DMS153 treated with DMSO at 0.1 percent for 48 hours (cell line): ENCODE data around the gene LITAFD.
"Not testable (repeated sequence)": the region's sequence is repeated elsewhere in the genome, so short reads cannot be mapped to it uniquely, and the experiment has no call there.

ENCODE experiments used
- DNase-seq: peaks from one replicate; lab custom pipeline; 2025; ENCODE audit not compliant: unreplicated experiment; lab: John Stamatoyannopoulos, UW

Gene LITAFD

GRCh38 chr16:8855972-8856371 is 26.2 kb upstream of the LITAFD start:
- DNase-seq: no peak

DNA sequence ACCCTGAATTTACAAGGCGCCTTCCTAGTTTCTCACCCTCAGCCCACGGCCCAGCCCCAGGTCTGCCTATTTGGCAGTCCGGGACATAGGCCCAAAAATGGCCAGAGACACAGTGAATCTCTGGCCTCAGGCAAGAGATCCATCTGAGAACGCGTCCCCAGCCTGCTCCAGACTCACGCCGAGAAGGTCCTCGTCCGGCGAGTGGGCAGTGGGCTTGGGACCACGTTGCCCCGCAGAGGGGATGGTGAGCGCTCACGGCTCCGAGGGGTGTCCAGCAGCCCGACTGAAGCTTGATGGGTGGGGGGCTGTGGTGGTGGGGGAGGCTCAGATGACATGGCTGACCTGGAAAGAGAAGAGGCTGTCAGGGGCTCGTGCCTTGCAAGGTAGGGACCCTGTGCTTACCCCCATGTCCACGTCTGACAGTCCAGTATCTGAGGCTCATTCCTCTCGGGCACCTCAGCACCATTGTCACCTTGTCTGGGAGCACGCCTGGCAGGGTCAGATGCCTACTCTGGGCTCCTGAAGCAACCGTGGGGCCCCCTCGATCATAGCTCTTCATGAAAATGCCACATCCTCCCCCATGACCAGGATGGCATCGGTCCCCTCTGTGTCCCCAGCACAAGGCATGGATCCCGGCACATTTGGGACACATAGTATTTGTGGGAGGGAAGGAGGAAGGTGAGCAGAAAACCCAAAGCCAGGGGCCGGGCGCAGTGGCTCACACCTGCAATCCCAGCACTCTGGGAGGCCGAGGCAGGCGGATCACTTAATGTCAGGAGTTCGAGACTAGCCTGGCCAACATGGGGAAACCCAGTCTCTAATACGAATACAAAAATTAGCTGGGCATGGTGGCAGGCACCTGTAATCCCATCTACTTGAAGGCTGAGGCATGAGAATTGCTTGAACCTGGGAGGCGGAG is 22.9 kb upstream of the LITAFD start:
- no peak for DNase-seq

GRCh38 chr16:8859913-8860881 is 22.0 kb upstream of the LITAFD start:
- no peak for DNase-seq

DNA sequence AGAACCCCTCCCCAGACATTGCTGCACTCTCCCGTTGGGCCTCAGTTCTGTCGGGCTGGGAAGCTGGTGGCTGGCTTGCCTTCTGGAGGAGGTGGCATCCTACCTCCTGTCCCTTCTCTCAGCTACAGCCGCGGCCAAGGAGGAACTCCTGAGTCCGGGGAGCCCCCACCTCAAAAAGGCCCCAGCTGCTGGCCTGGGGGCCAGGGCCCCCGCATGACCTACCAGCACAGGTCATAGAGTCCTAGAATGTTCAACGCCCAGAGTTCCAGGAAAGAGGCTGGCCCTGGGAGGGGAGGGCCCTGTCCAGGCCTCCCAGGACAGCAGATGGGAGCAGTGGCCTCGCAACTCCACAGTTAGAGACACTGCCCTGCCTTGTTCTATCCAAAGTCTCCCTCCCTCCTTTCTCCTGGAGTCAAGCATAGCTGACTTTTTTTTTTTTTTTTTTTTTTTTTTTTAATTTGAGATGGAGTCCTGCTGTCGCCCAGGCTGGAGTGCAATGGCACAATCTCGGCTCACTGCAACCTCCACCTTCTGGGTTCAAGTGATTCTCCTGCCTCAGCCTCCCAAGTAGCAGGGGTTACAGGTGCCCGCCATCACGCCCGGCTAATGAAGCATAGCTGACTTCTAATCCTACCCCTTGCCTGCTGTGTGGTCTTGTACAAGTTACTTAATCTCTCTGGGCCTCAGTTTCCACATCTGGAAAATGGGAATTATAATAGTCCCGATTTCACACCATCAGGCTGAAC is 20.4 kb upstream of the LITAFD start:
- DNase-seq: no peak

GRCh38 chr16:8862309-8863130 is 19.6 kb upstream of the LITAFD start:
- no peak for DNase-seq

GRCh38 chr16:8863594-8864424 is 18.3 kb upstream of the LITAFD start:
- no peak for DNase-seq

- no peak for DNase-seq
Measured at GRCh38 chr16:8864480-8865110, 17.6 kb upstream of the LITAFD start.

GRCh38 chr16:8865145-8865882 is 16.8 kb upstream of the LITAFD start:
- DNase-seq: no peak

GRCh38 chr16:8866118-8866883 is 15.8 kb upstream of the LITAFD start:
- no peak for DNase-seq

- DNase-seq: no peak
Measured at GRCh38 chr16:8866884-8867215, 15.3 kb upstream of the LITAFD start.

- DNase-seq: no peak
Measured at GRCh38 chr16:8867216-8867931, 14.8 kb upstream of the LITAFD start.

DNA sequence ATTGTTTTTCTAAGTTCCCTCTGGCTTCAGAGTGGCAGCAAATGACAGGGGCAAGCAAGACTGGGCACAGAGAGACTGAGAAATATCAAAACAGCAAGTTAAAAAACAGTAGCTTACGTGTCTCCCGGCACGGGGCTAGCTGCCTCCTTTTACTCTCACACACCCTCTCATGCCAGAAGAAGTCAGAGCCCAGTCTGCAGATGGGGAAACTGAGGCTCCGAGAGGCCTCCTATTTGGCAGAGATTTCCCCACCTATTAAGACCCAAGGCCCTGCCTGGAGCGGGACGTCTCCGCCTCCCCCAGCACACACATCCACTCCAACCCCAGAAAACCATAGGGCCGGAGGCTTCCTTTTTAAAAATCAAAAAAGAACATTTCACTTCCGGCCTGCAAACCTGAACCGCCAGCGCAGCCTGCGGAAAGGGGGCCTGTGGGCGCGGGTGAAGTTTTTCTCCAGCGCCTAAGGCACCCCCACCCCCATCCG is 14.2 kb upstream of the LITAFD start:
- DNase-seq: no peak

DNA sequence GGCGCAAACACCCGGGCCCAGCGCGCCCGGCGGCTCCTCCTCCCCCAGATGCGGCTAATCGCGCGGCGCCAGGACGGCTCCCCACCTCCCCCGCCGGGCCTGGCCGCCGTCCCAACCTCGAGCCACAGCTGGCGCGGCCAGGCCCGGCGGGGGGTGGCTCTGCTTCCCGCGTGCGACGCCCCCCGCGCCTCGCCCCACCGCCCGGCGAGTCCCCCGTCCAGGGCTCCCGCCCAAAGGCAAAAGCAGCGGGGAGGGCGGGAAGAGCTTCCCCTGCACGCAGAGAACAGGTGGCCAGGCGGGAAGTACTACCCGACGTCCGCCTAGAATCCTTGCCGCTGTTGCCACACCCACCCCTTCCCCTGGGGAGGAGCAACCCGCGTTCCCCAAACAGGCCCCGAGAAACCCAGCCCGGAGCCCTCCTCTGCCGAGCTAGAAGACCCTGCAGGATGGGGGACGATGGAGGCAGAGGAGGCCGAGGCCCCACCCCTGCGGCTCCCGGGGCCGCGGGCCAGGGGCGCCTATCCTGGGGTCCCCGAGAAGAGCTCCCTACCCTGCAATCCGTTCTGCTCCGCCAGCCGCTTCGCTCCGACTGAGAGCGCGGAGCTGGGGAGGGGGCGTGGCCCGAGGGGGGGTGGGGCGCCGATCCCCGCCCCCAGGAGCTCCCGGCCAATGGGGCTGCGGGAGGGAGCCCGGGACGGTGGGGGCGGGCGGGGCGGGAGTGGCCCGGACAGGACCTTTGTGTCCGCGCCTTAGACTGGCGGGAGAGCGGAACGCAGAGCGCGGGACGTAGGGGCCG is 13.5 kb upstream of the LITAFD start, which contains the start of gene CARHSP1:
Gene CARHSP1, minus strand, starts transcription at position 591 of the 796 bp plus-strand sequence. CDS start 9,678 bp downstream, outside the sequence.
- DNase-seq: peak; percentile 78

GRCh38 chr16:8869212-8869987 is 12.8 kb upstream of the LITAFD start:
- no peak for DNase-seq

DNA sequence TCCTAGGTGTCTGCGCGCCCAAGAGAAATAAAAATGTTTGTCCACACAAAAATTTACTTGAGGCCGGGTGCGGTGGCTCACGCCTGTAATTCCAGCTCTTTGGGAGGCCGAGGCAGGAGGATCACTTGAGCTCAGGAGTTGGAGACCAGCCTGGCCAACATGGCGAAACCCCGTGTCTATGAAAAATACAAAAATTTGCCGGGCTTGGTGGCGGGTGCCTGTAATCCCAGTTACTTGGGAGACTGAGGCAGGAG is 12.2 kb upstream of the LITAFD start:
- not testable (repeated sequence) for DNase-seq
